HFFc6 (cell line): ENCODE measurements around the gene CDH13. TPM values are rescaled to one million over a fixed set of nuclear protein-coding genes. Genes with fewer than 3 reads are reported as not detected.
A peak's percentile ranks its signal among the peaks of the same experiment; 100 is the strongest.

Experiments used
- DNase-seq: peaks from one replicate; pipeline ENCODE4 v3.0.0-alpha.2; 2018
- H3K27ac Mint-ChIP-seq: 2 replicates; pipeline ENCODE4 v1.8.0; 2020; ENCODE audit warnings: mild to moderate bottlenecking, mixed read lengths
- H3K27me3 Mint-ChIP-seq: 2 replicates; pipeline ENCODE4 v1.8.0; 2021; ENCODE audit warnings: mild to moderate bottlenecking, moderate library complexity, mixed read lengths; ENCODE audit not compliant: insufficient read depth
- H3K36me3 Mint-ChIP-seq: 2 replicates; pipeline ENCODE4 v1.8.0; 2021; ENCODE audit warnings: low read depth, mixed read lengths
- H3K4me1 Mint-ChIP-seq: 2 replicates; pipeline ENCODE4 v1.8.0; 2020; ENCODE audit warnings: low read depth, mixed read lengths
- H3K4me3 Mint-ChIP-seq: 2 replicates; pipeline ENCODE4 v1.8.0; 2020; ENCODE audit warnings: mild to moderate bottlenecking, moderate library complexity, mixed read lengths
- H3K9me3 Mint-ChIP-seq: 2 replicates; pipeline ENCODE4 v1.8.0; 2020; ENCODE audit warnings: mild to moderate bottlenecking, mixed read lengths
- total RNA-seq, 6 experiments: library from RNA; stranded (reverse); fragmentation: NEBNext Ultra II Directional; extraction: Animal tissue kit (Norgen Biotek cat#: 25700); gene quantifications; 2 replicates in 1 of 6; 3 replicates in 5 of 6; pipeline ENCODE4 v1.2.3, GENCODE V29; 2021
- TF ChIP-seq, protein P1 (sequence below): fragments of 200-600 bp; sonication (generic); IDR thresholded peaks from 2 replicates; pipeline ENCODE4 v1.5.0; 2021; ENCODE audit warnings: antibody characterized with exemption, mild to moderate bottlenecking

Gene CDH13
- total RNA-seq, 6 experiments from 2014 or later, result 3.6 to 14.7 (median 4.7) TPM

DNA sequence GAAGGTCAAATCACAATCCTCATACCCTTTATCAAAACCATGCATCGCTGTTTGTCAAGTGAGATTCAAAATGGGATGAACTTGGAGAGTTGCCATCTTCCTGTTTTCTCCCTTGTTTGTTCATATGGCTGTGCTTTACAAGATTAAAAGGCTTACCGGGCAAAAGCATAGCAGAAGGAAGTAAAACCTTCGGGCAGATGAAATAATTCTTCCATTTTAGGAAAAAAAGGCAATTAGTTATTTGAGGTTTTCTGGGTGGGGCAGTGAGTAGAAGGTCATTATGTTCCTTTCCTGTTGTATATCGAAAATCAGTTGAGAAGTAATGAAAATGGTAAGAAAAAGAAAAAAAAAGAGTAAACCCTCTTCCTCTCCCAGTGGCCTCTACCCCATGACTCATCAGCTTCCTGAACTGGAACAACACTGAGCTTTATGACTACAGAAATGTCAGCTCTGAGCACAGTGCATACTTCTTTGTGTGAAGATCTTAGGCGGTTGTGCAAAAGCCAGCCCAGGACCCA lies 369.2 kb downstream of the CDH13 start:
- Mint-ChIP-seq H3K36me3 (no peaks in the 10 kb centered on the region), H3K4me3 (no peak overlapping the region), H3K9me3 (peaks cover 21% of the 10 kb centered on the region), H3K27ac (no peak overlapping the region), H3K4me1 (no peaks in the 10 kb centered on the region), H3K27me3 (peaks cover 1% of the 10 kb centered on the region; the same call in 1 of the 2 replicates)
- TF ChIP-seq, protein P1, sequence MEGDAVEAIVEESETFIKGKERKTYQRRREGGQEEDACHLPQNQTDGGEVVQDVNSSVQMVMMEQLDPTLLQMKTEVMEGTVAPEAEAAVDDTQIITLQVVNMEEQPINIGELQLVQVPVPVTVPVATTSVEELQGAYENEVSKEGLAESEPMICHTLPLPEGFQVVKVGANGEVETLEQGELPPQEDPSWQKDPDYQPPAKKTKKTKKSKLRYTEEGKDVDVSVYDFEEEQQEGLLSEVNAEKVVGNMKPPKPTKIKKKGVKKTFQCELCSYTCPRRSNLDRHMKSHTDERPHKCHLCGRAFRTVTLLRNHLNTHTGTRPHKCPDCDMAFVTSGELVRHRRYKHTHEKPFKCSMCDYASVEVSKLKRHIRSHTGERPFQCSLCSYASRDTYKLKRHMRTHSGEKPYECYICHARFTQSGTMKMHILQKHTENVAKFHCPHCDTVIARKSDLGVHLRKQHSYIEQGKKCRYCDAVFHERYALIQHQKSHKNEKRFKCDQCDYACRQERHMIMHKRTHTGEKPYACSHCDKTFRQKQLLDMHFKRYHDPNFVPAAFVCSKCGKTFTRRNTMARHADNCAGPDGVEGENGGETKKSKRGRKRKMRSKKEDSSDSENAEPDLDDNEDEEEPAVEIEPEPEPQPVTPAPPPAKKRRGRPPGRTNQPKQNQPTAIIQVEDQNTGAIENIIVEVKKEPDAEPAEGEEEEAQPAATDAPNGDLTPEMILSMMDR, result no peak
- DNase-seq, result peak; percentile 62

- Mint-ChIP-seq H3K9me3 (peaks cover 29% of the 10 kb centered on the region), H3K27me3 (peaks cover 1% of the 10 kb centered on the region; the same call in 1 of the 2 replicates), H3K27ac (no peak overlapping the region), H3K4me1 (no peaks in the 10 kb centered on the region; the same call in 1 of the 2 replicates), H3K36me3 (no peaks in the 10 kb centered on the region), H3K4me3 (no peak overlapping the region)
- TF ChIP-seq, protein P1, result no peak
- DNase-seq, result no peak
These were observed 370.0 kb downstream of the CDH13 start for GRCh38 chr16:82996814-82997213.

GRCh38 chr16:82999711-83000110 lies 372.9 kb downstream of the CDH13 start:
- no peak for DNase-seq
- Mint-ChIP-seq H3K36me3 (no peaks in the 10 kb centered on the region), H3K27me3 (peaks cover 1% of the 10 kb centered on the region; the same call in 1 of the 2 replicates), H3K9me3 (peaks cover 20% of the 10 kb centered on the region), H3K4me3 (no peak overlapping the region), H3K27ac (no peak overlapping the region), H3K4me1 (no peaks in the 10 kb centered on the region; the same call in 1 of the 2 replicates)
- TF ChIP-seq, protein P1, result no peak

- no peak overlapping the region for H3K27ac Mint-ChIP-seq
- H3K36me3 Mint-ChIP-seq, result no peaks in the 10 kb centered on the region
- DNase-seq, result no peak
These were observed 375.9 kb downstream of the CDH13 start for GRCh38 chr16:83002351-83003334.

GRCh38 chr16:83004868-83005652 lies 378.3 kb downstream of the CDH13 start:
- DNase-seq, result no peak
- H3K4me1 Mint-ChIP-seq, result no peaks in the 10 kb centered on the region; the same call in 1 of the 2 replicates
- TF ChIP-seq, protein P1, result no peak
- H3K27me3 Mint-ChIP-seq, result no peaks in the 10 kb centered on the region
- H3K36me3 Mint-ChIP-seq, result no peaks in the 10 kb centered on the region
- H3K4me3 Mint-ChIP-seq, result no peak overlapping the region
- peaks cover 21% of the 10 kb centered on the region for H3K9me3 Mint-ChIP-seq
- H3K27ac Mint-ChIP-seq, result no peak overlapping the region

More at GRCh38 chr16:83002351-83003334, 375.9 kb downstream of the CDH13 start:
- peaks cover 16% of the 10 kb centered on the region for H3K9me3 Mint-ChIP-seq
- TF ChIP-seq, protein P1, result no peak
- H3K4me3 Mint-ChIP-seq, result no peak overlapping the region
- H3K27me3 Mint-ChIP-seq, result peaks cover 1% of the 10 kb centered on the region; the same call in 1 of the 2 replicates
- no peaks in the 10 kb centered on the region; the same call in 1 of the 2 replicates for H3K4me1 Mint-ChIP-seq
